ENCODE results near the gene SDR42E1. TPM values are rescaled to one million over a fixed set of nuclear protein-coding genes. Genes with fewer than 3 reads are reported as not detected.
A peak's percentile ranks its signal among the peaks of the same experiment; 100 is the strongest.

Gene SDR42E1
- total RNA-seq, 1 experiment from 2014 or later, result 0.07 TPM

- H3K9me3 Mint-ChIP-seq, result 0 out of 2 replicates have a peak, but pooled peaks cover 3% of the 10 kb centered on the region
- CTCF ChIA-PET, result interaction anchor here (1.0 to 5.0 kb wide), 21 partner anchors 10 to 634 kb away, joined by 3 to 123 read pairs (median 5); no protein-coding TSS in a partner anchor
- no peak for TF ChIP-seq ZNF423 (CRISPR knock-in tag; IDR thresholded peaks at IDR 0.05)
- no peak for TF ChIP-seq ZNF671 (CRISPR knock-in tag; IDR thresholded peaks at IDR 0.05)
- no peak for TF ChIP-seq ZNF425 (CRISPR knock-in tag; conservative IDR thresholded peaks at IDR 0.05)
- TF ChIP-seq JAZF1 (CRISPR knock-in tag; IDR thresholded peaks at IDR 0.05), result no peak
- no peak for TF ChIP-seq HMGXB4 (CRISPR knock-in tag; IDR thresholded peaks at IDR 0.05)
- TF ChIP-seq ZBTB43 (CRISPR knock-in tag; IDR thresholded peaks at IDR 0.05), result no peak
- TF ChIP-seq CREB1 (CRISPR knock-in tag; IDR thresholded peaks at IDR 0.05), result no peak
- TF ChIP-seq MYBL2 (CRISPR knock-in tag; IDR thresholded peaks at IDR 0.05), result no peak
- no peak for TF ChIP-seq IRF1 (CRISPR knock-in tag; IDR thresholded peaks at IDR 0.05)
- no peak for TF ChIP-seq STAT6 (CRISPR knock-in tag; conservative IDR thresholded peaks at IDR 0.05; ENCODE audit: low read depth)
- TF ChIP-seq SOX15 (CRISPR knock-in tag; IDR thresholded peaks at IDR 0.05), result no peak
- no peak overlapping the region for H3K27ac Mint-ChIP-seq
- H3K36me3 Mint-ChIP-seq, result no peaks in the 10 kb centered on the region
- no peaks in the 10 kb centered on the region; the same call in 1 of the 2 replicates for H3K27me3 Mint-ChIP-seq (ENCODE audit: low read depth)
- no peak overlapping the region for H3K4me3 Mint-ChIP-seq
- DNase-seq (ENCODE audit: low spot score), result no peak
- peaks cover 24% of the 10 kb centered on the region for H3K4me1 Mint-ChIP-seq
- POLR2A ChIA-PET, result interaction anchor here (0.7 kb wide), 1 partner anchor 56 kb away, joined by 3 read pairs; no protein-coding TSS in a partner anchor
- no peak for ATAC-seq
These were observed 13.5 kb downstream of the SDR42E1 start for GRCh38 chr16:81997738-81998137.

GRCh38 chr16:81996664-81997509, 14.4 kb downstream of the SDR42E1 start:
- Mint-ChIP-seq H3K4me3 (no peak overlapping the region), H3K4me1 (peaks cover 27% of the 10 kb centered on the region), H3K27ac (no peak overlapping the region), H3K9me3 (0 out of 2 replicates have a peak, but pooled peaks cover 3% of the 10 kb centered on the region), H3K36me3 (no peaks in the 10 kb centered on the region), H3K27me3 (ENCODE audit: low read depth) (no peaks in the 10 kb centered on the region; the same call in 1 of the 2 replicates)
- POLR2A ChIA-PET, result interaction anchor here (0.7 kb wide), 1 partner anchor 55 kb away, joined by 3 read pairs; no protein-coding TSS in a partner anchor
- CTCF ChIA-PET, result interaction anchor here (0.6 to 5.0 kb wide), 35 partner anchors 9 to 635 kb away, joined by 3 to 123 read pairs (median 4); partner anchors contain the start of gene MPHOSPH6
- no peak for DNase-seq (ENCODE audit: low spot score)
- peak; percentile 75 for ATAC-seq
- TF ChIP-seq E2F1 (CRISPR knock-in tag; IDR thresholded peaks at IDR 0.05) (no peak), ZNF671 (CRISPR knock-in tag; IDR thresholded peaks at IDR 0.05) (no peak), ZSCAN18 (CRISPR knock-in tag; IDR thresholded peaks at IDR 0.05) (no peak), TEAD1 (CRISPR knock-in tag; IDR thresholded peaks at IDR 0.05) (no peak), ZBTB43 (CRISPR knock-in tag; IDR thresholded peaks at IDR 0.05) (no peak), RELA (CRISPR knock-in tag; IDR thresholded peaks at IDR 0.05; ENCODE audit: borderline replicate concordance) (no peak), NR1H2 (CRISPR knock-in tag; IDR thresholded peaks at IDR 0.05) (no peak), SP1 (CRISPR knock-in tag; conservative IDR thresholded peaks at IDR 0.05) (no peak)
